Astrocyte (in vitro differentiated cells and primary cell): ENCODE data around the gene CATSPERZ. TPM values are rescaled to one million over a fixed set of nuclear protein-coding genes. Genes with fewer than 3 reads are reported as not detected.

Experiments used
- DNase-seq: peaks from one replicate; pipeline ENCODE4 v3.0.0-alpha.2; 2010; ENCODE audit warnings: low read depth
- FAIRE-seq: peaks from 2 replicates; lab custom pipeline; 2011; peaks lifted over from hg19 to GRCh38; lab: Jason Lieb, UNC
- H2AFZ ChIP-seq: 2 replicates; pipeline ENCODE4 v1.6.0; 2012; ENCODE audit warnings: low read depth, low read length, inconsistent platforms
- H3K27ac ChIP-seq: 2 replicates; pipeline ENCODE4 v1.5.1; 2011; ENCODE audit warnings: low read depth, low read length, inconsistent platforms
- H3K27me3 ChIP-seq: 2 replicates; pipeline ENCODE4 v1.6.0; 2011; ENCODE audit warnings: low read length, inconsistent platforms; ENCODE audit not compliant: insufficient read depth
- H3K36me3 ChIP-seq: 2 replicates; pipeline ENCODE4 v1.5.1; 2011; ENCODE audit warnings: low read length, inconsistent platforms; ENCODE audit not compliant: insufficient read depth
- H3K4me1 ChIP-seq: 2 replicates; pipeline ENCODE4 v1.5.1; 2011; ENCODE audit warnings: low read length, inconsistent platforms; ENCODE audit not compliant: insufficient read depth
- H3K4me2 ChIP-seq: 2 replicates; pipeline ENCODE4 v1.6.0; 2012; ENCODE audit warnings: low read length, inconsistent platforms
- H3K4me3 ChIP-seq: 2 replicates; pipeline ENCODE4 v1.5.1; 2011; ENCODE audit warnings: low read depth, mild to moderate bottlenecking, low read length, inconsistent platforms; ENCODE audit not compliant: insufficient read depth
- H3K79me2 ChIP-seq: 2 replicates; pipeline ENCODE4 v1.6.0; 2012; ENCODE audit warnings: mild to moderate bottlenecking, low read length, inconsistent platforms; ENCODE audit not compliant: insufficient read depth
- H3K9ac ChIP-seq: 2 replicates; pipeline ENCODE4 v1.6.0; 2012; ENCODE audit warnings: mild to moderate bottlenecking, low read length, inconsistent platforms
- H3K9me3 ChIP-seq: 2 replicates; pipeline ENCODE4 v1.5.1; 2012; ENCODE audit warnings: low read depth, mild to moderate bottlenecking, low read length, inconsistent platforms; ENCODE audit not compliant: insufficient read depth
- H4K20me1 ChIP-seq: 2 replicates; pipeline ENCODE4 v1.6.0; 2012; ENCODE audit warnings: low read length, inconsistent platforms; ENCODE audit not compliant: insufficient read depth
- H3K27ac Mint-ChIP-seq: one replicate; pipeline ENCODE4 v1.8.0; 2021; ENCODE audit warnings: mild to moderate bottlenecking, mixed read lengths; ENCODE audit not compliant: unreplicated experiment
- H3K27me3 Mint-ChIP-seq: one replicate; pipeline ENCODE4 v1.8.0; 2021; ENCODE audit warnings: low read depth, mixed read lengths; ENCODE audit not compliant: unreplicated experiment
- H3K36me3 Mint-ChIP-seq: one replicate; pipeline ENCODE4 v1.8.0; 2021; ENCODE audit warnings: low read depth, mixed read lengths; ENCODE audit not compliant: unreplicated experiment
- H3K4me1 Mint-ChIP-seq: one replicate; pipeline ENCODE4 v1.8.0; 2021; ENCODE audit warnings: low read depth, mixed read lengths; ENCODE audit not compliant: unreplicated experiment
- H3K4me3 Mint-ChIP-seq: one replicate; pipeline ENCODE4 v1.8.0; 2021; ENCODE audit warnings: mild to moderate bottlenecking, moderate library complexity, mixed read lengths; ENCODE audit not compliant: unreplicated experiment
- H3K9me3 Mint-ChIP-seq: one replicate; pipeline ENCODE4 v1.8.0; 2021; ENCODE audit warnings: mild to moderate bottlenecking, mixed read lengths; ENCODE audit not compliant: unreplicated experiment
- CTCF ChIP-seq: IDR thresholded peaks from 2 replicates; pipeline ENCODE4 v1.5.1; 2011; ENCODE audit warnings: low read depth, mild to moderate bottlenecking, inconsistent platforms, low read length, moderate library complexity; ENCODE audit not compliant: insufficient read depth
- EZH2 ChIP-seq: IDR thresholded peaks from 2 replicates; pipeline ENCODE4 v1.6.1; 2012; ENCODE audit warnings: mild to moderate bottlenecking, low read length, inconsistent platforms; ENCODE audit not compliant: insufficient read depth
- total RNA-seq: library from RNA; stranded (reverse); gene quantifications from 2 replicates; pipeline ENCODE4 v1.2.1, GENCODE V29; 2021

Gene CATSPERZ
- total RNA-seq, 1 donor from 2014 or later: not detected

GRCh38 chr11:64254326-64254725 lies 45.8 kb upstream of the CATSPERZ start:
- no peaks in the 10 kb centered on the region for H3K27me3 Mint-ChIP-seq
- peaks cover 5% of the 10 kb centered on the region for H3K4me1 Mint-ChIP-seq
- H3K27me3 ChIP-seq: no peaks in the 10 kb centered on the region
- no peak for FAIRE-seq
- H3K27ac Mint-ChIP-seq: no peak overlapping the region
- H3K36me3 Mint-ChIP-seq: peaks cover 12% of the 10 kb centered on the region
- DNase-seq: no peak
- no peaks in the 10 kb centered on the region for H3K9me3 ChIP-seq
- H3K4me2 ChIP-seq: no peak overlapping the region
- TF ChIP-seq CTCF (no peak), EZH2 (no peak)
- no peaks in the 10 kb centered on the region for H3K9me3 Mint-ChIP-seq
- peaks cover 13% of the 10 kb centered on the region for H3K36me3 ChIP-seq
- no peak overlapping the region for H3K27ac ChIP-seq
- H2AFZ ChIP-seq: no peak overlapping the region
- no peak overlapping the region for H3K9ac ChIP-seq
- H3K4me1 ChIP-seq: peaks cover 18% of the 10 kb centered on the region
- H4K20me1 ChIP-seq: peaks cover 31% of the 10 kb centered on the region
- H3K4me3 ChIP-seq: no peak overlapping the region
- no peak overlapping the region for H3K4me3 Mint-ChIP-seq
- peaks cover 29% of the 10 kb centered on the region for H3K79me2 ChIP-seq

- H3K4me3 ChIP-seq: no peak overlapping the region
- H3K9ac ChIP-seq: no peak overlapping the region
- no peak overlapping the region for H3K27ac Mint-ChIP-seq
- peaks cover 2% of the 10 kb centered on the region for H3K9me3 Mint-ChIP-seq
- peaks cover 24% of the 10 kb centered on the region for H3K36me3 Mint-ChIP-seq
- H4K20me1 ChIP-seq: peaks cover 41% of the 10 kb centered on the region
- no peak for FAIRE-seq
- H3K4me1 ChIP-seq: peaks cover 18% of the 10 kb centered on the region
- no peaks in the 10 kb centered on the region for H3K27me3 Mint-ChIP-seq
- H3K9me3 ChIP-seq: no peaks in the 10 kb centered on the region
- H2AFZ ChIP-seq: no peak overlapping the region
- H3K4me3 Mint-ChIP-seq: peak overlapping the region; percentile 57
- H3K79me2 ChIP-seq: peaks cover 29% of the 10 kb centered on the region
- DNase-seq: no peak
- TF ChIP-seq CTCF (no peak), EZH2 (no peak)
- H3K27me3 ChIP-seq: no peaks in the 10 kb centered on the region
- H3K36me3 ChIP-seq: peaks cover 17% of the 10 kb centered on the region
- peaks cover 5% of the 10 kb centered on the region for H3K4me1 Mint-ChIP-seq
- no peak overlapping the region for H3K27ac ChIP-seq
- H3K4me2 ChIP-seq: no peak overlapping the region
Measured at GRCh38 chr11:64255135-64256128, 44.7 kb upstream of the CATSPERZ start.
